BLaER1 treated with 17β-estradiol and CSF1 and Interleukin-3, amounts not matched to agents 10 nM and 100 nM (cell line): ENCODE data around the gene C1QTNF12.

Experiments used
- H3K27ac ChIP-seq, 11 experiments: shearing (Covaris generic); formaldehyde crosslinking; 2 replicates each; pipeline ENCODE4 v1.8.1; 2022
- H3K27me3 ChIP-seq, 11 experiments: shearing (Covaris generic); formaldehyde crosslinking; 2 replicates each; pipeline ENCODE4 v1.8.1; 2022
- H3K36me3 ChIP-seq, 11 experiments: shearing (Covaris generic); formaldehyde crosslinking; 2 replicates each; pipeline ENCODE4 v1.8.1; 2022
- H3K4me1 ChIP-seq, 10 experiments: shearing (Covaris generic); formaldehyde crosslinking; 2 replicates each; pipeline ENCODE4 v1.8.1; 2022
- H3K4me2 ChIP-seq, 11 experiments: shearing (Covaris generic); formaldehyde crosslinking; 2 replicates each; pipeline ENCODE4 v1.8.1; 2022
- H3K4me3 ChIP-seq, 10 experiments: shearing (Covaris generic); formaldehyde crosslinking; 2 replicates each; pipeline ENCODE4 v1.8.1; 2022
- H3K9ac ChIP-seq, 11 experiments: shearing (Covaris generic); formaldehyde crosslinking; 2 replicates each; pipeline ENCODE4 v1.8.1; 2022
- H3K9me3 ChIP-seq, 11 experiments: shearing (Covaris generic); formaldehyde crosslinking; replicated peaks in 1 of 11; 2 replicates each; pipeline ENCODE4 v1.8.1; 2022
- H4K20me1 ChIP-seq, 11 experiments: shearing (Covaris generic); formaldehyde crosslinking; 2 replicates each; pipeline ENCODE4 v1.8.1; 2022
- Cebpa-rat ChIP-seq, 11 experiments: shearing (Covaris generic); IDR thresholded peaks; 2 replicates each; pipeline ENCODE4 v1.8.1; 2022

The C1QTNF12 gene

GRCh38 chr1:1241588-1242219 is 4.8 kb downstream of the C1QTNF12 start:
- H3K9me3 ChIP-seq = no peaks in the 10 kb centered on the region
- H3K36me3 ChIP-seq = no peaks in the 10 kb centered on the region
- TF ChIP-seq Cebpa-rat (IDR thresholded peaks at IDR 0.05) = no peak
- peaks cover 11 to 86% (median 69%) of the 10 kb centered on the region in 11 experiments; a peak in 20 of 22 replicates for H4K20me1 ChIP-seq
- peaks cover 24 to 86% (median 69%) of the 10 kb centered on the region in 10 experiments for H3K4me1 ChIP-seq
- H3K27ac ChIP-seq = 0 out of 22 replicates have a peak overlapping the region, but pooled peaks of 1 of the 11 experiments have one; percentile 32
- H3K27me3 ChIP-seq = peaks cover 16 to 63% (median 26%) of the 10 kb centered on the region in 11 experiments
- peak overlapping the region in 8 of 11 experiments; percentile 12 to 58 (median 52); a peak in 12 of 22 replicates for H3K9ac ChIP-seq
- no peak overlapping the region; a peak in 1 of 20 replicates for H3K4me3 ChIP-seq
- peak overlapping the region; percentile 31 to 92 (median 82); a peak in 20 of 22 replicates for H3K4me2 ChIP-seq

GRCh38 chr1:1240822-1241587 is 5.5 kb downstream of the C1QTNF12 start:
- H3K4me2 ChIP-seq = peak overlapping the region; percentile 31 to 92 (median 82)
- no peaks in the 10 kb centered on the region for H3K9me3 ChIP-seq
- H3K4me1 ChIP-seq = peaks cover 30 to 86% (median 72%) of the 10 kb centered on the region in 10 experiments
- H3K4me3 ChIP-seq = peak overlapping the region in 1 of 10 experiments; percentile 19; a peak in 1 of 20 replicates
- no peak for TF ChIP-seq Cebpa-rat (IDR thresholded peaks at IDR 0.05)
- H3K27me3 ChIP-seq = peaks cover 9 to 60% (median 19%) of the 10 kb centered on the region in 11 experiments
- H3K27ac ChIP-seq = peak overlapping the region in 4 of 11 experiments; percentile 32 to 47 (median 40); a peak in 7 of 22 replicates
- H3K36me3 ChIP-seq = 0 out of 22 replicates have a peak, but pooled peaks cover 0 to 2% (median 0%) of the 10 kb centered on the region in 11 experiments
- H4K20me1 ChIP-seq = peaks cover 6 to 86% (median 69%) of the 10 kb centered on the region in 11 experiments; a peak in 21 of 22 replicates
- H3K9ac ChIP-seq = peak overlapping the region in 9 of 11 experiments; percentile 12 to 58 (median 51); a peak in 15 of 22 replicates

- H3K4me1 ChIP-seq = peaks cover 30 to 86% (median 79%) of the 10 kb centered on the region in 10 experiments
Measured at GRCh38 chr1:1240348-1240732, 6.2 kb downstream of the C1QTNF12 start.

GRCh38 chr1:1239614-1240347 is 6.7 kb downstream of the C1QTNF12 start:
- H3K27ac ChIP-seq = no peak overlapping the region
- H3K36me3 ChIP-seq = peaks cover 0 to 14% (median 9%) of the 10 kb centered on the region in 11 experiments; a peak in 13 of 22 replicates
- peaks cover 11 to 90% (median 73%) of the 10 kb centered on the region in 11 experiments; a peak in 21 of 22 replicates for H4K20me1 ChIP-seq
- H3K4me3 ChIP-seq = no peak overlapping the region
- TF ChIP-seq Cebpa-rat (IDR thresholded peaks at IDR 0.05) = no peak
- peak overlapping the region in 6 of 11 experiments; percentile 15 to 100 (median 32); a peak in 7 of 22 replicates for H3K4me2 ChIP-seq
- no peaks in the 10 kb centered on the region for H3K9me3 ChIP-seq
- H3K4me1 ChIP-seq = peaks cover 32 to 92% (median 85%) of the 10 kb centered on the region in 10 experiments
- peaks cover 0 to 52% (median 11%) of the 10 kb centered on the region in 11 experiments; a peak in 17 of 22 replicates for H3K27me3 ChIP-seq
- peak overlapping the region in 2 of 11 experiments; percentile 3 to 23; a peak in 2 of 22 replicates for H3K9ac ChIP-seq

More at GRCh38 chr1:1240348-1240732, 6.2 kb downstream of the C1QTNF12 start:
- Histone ChIP-seq H3K9ac (peak overlapping the region in 1 of 11 experiments; percentile 3; a peak in 1 of 22 replicates), H3K27me3 (peaks cover 2 to 54% (median 13%) of the 10 kb centered on the region in 11 experiments), H3K4me3 (no peak overlapping the region), H3K4me2 (peak overlapping the region in 7 of 11 experiments; percentile 15 to 100 (median 33); a peak in 8 of 22 replicates), H3K27ac (no peak overlapping the region), H3K9me3 (no peaks in the 10 kb centered on the region), H4K20me1 (peaks cover 8 to 86% (median 69%) of the 10 kb centered on the region in 11 experiments; a peak in 21 of 22 replicates), H3K36me3 (peaks cover 0 to 9% (median 3%) of the 10 kb centered on the region in 11 experiments; a peak in 8 of 22 replicates)
- no peak for TF ChIP-seq Cebpa-rat (IDR thresholded peaks at IDR 0.05)

GRCh38 chr1:1239227-1239613 is 7.3 kb downstream of the C1QTNF12 start:
- H3K4me1 ChIP-seq = peaks cover 35 to 96% (median 89%) of the 10 kb centered on the region in 10 experiments
- no peak overlapping the region for H3K27ac ChIP-seq
- peaks cover 11 to 93% (median 76%) of the 10 kb centered on the region in 11 experiments; a peak in 21 of 22 replicates for H4K20me1 ChIP-seq
- H3K9ac ChIP-seq = peak overlapping the region in 1 of 11 experiments; percentile 23; a peak in 1 of 22 replicates
- peaks cover 0 to 20% (median 14%) of the 10 kb centered on the region in 11 experiments; a peak in 17 of 22 replicates for H3K36me3 ChIP-seq
- no peak for TF ChIP-seq Cebpa-rat (IDR thresholded peaks at IDR 0.05)
- H3K4me3 ChIP-seq = no peak overlapping the region
- H3K9me3 ChIP-seq = no peaks in the 10 kb centered on the region
- peak overlapping the region in 4 of 11 experiments; percentile 12 to 100 (median 38); a peak in 5 of 22 replicates for H3K4me2 ChIP-seq
- peaks cover 0 to 49% (median 9%) of the 10 kb centered on the region in 11 experiments; a peak in 17 of 22 replicates for H3K27me3 ChIP-seq

GRCh38 chr1:1238702-1239178 is 7.8 kb downstream of the C1QTNF12 start:
- H3K27ac ChIP-seq = no peak overlapping the region
- no peak overlapping the region for H3K4me3 ChIP-seq
- H3K27me3 ChIP-seq = peaks cover 0 to 44% (median 4%) of the 10 kb centered on the region in 11 experiments; a peak in 13 of 22 replicates
- H3K36me3 ChIP-seq = peaks cover 0 to 25% (median 18%) of the 10 kb centered on the region in 11 experiments; a peak in 18 of 22 replicates
- peak overlapping the region in 9 of 11 experiments; percentile 85 to 100 (median 100); a peak in 16 of 22 replicates for H3K4me2 ChIP-seq
- H4K20me1 ChIP-seq = peaks cover 11 to 93% (median 76%) of the 10 kb centered on the region in 11 experiments; a peak in 21 of 22 replicates
- peak overlapping the region in 3 of 11 experiments; percentile 45 to 69 (median 64); a peak in 1 of 22 replicates for H3K9ac ChIP-seq
- peaks cover 39 to 96% (median 89%) of the 10 kb centered on the region in 10 experiments for H3K4me1 ChIP-seq
- TF ChIP-seq Cebpa-rat (IDR thresholded peaks at IDR 0.05) = no peak
- no peaks in the 10 kb centered on the region for H3K9me3 ChIP-seq

- Histone ChIP-seq H3K4me3 (peak overlapping the region in 1 of 10 experiments; percentile 26; a peak in 3 of 20 replicates), H3K9me3 (no peaks in the 10 kb centered on the region), H3K4me1 (peaks cover 46 to 97% (median 93%) of the 10 kb centered on the region in 10 experiments), H3K4me2 (peak overlapping the region; percentile 69 to 100 (median 100)), H3K27me3 (peaks cover 0 to 38% (median 0%) of the 10 kb centered on the region in 11 experiments; a peak in 10 of 22 replicates), H3K27ac (peak overlapping the region in 3 of 11 experiments; percentile 4 to 37 (median 34); a peak in 5 of 22 replicates), H3K36me3 (peaks cover 0 to 26% (median 18%) of the 10 kb centered on the region in 11 experiments; a peak in 18 of 22 replicates), H3K9ac (peak overlapping the region; percentile 25 to 70 (median 51); a peak in 20 of 22 replicates), H4K20me1 (peaks cover 11 to 93% (median 78%) of the 10 kb centered on the region in 11 experiments; a peak in 21 of 22 replicates)
- no peak for TF ChIP-seq Cebpa-rat (IDR thresholded peaks at IDR 0.05)
Measured at GRCh38 chr1:1237874-1238701, 8.4 kb downstream of the C1QTNF12 start.
